Breast epithelium (tissue), 3 donors: ENCODE measurements around the gene STRA8.

Experiments
- CTCF ChIP-seq, 3 donors: fragments of 450-650 bp; IDR thresholded peaks; one replicate each; pipeline ENCODE4 v1.5.1; 2016 to 2017; ENCODE audit warnings: antibody characterized with exemption in 3 of 3, mild to moderate bottlenecking in 3 of 3, moderate library complexity in 3 of 3
- POLR2A ChIP-seq: fragments of 450-650 bp; IDR thresholded peaks from one replicate; pipeline ENCODE4 v1.6.1; 2016; ENCODE audit warnings: antibody characterized with exemption, mild to moderate bottlenecking, moderate library complexity

- no peak for TF ChIP-seq CTCF (IDR thresholded peaks at IDR 0.05)
- no peak for TF ChIP-seq POLR2A
Observed at GRCh38 chr7:135217645-135218509, 15.8 kb upstream of the STRA8 start.
